ENCODE measurements around the gene STK32B. TPM values are rescaled to one million over a fixed set of nuclear protein-coding genes. Genes with fewer than 3 reads are reported as not detected.

The STK32B gene
- total and polyA plus RNA-seq, 8 donors = 0.61 to 5.5 (median 3.1) TPM

DNA sequence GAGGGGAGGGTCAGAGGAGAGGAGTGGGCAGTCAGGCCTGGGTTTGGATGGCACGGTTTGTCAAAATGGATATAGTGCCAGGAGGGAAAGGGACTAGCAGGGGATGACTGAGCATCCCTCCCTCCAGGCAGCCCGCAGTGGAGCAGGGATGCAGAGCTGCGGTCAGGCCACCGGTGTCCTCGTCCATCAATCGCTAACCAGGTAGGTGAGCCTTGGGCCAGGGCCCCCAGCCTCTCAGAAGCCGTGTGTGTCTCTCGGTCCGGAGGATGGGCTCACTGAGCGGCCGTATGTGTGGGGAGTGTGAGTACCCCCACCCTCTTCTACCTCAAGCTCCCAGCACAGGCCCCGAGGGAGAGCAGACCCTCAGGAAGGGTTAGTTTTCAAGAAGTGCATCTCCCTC lies 31.5 kb upstream of the STK32B start:
- WGBS, 5 donors = 80 to 90% (median 85%) methylated on average over 10 to 12 of the region's 12 CpGs
- H3K27me3 ChIP-seq = peaks cover 0 to 43% (median 22%) of the 10 kb centered on the region in 3 donors
- intact Hi-C loops (cut with DNase I; ENCODE audit: low total_unique reads) = no loop called here
- DNase-seq = no peak
- H3K4me3 ChIP-seq = no peak overlapping the region
- H3K36me3 ChIP-seq = no peaks in the 10 kb centered on the region
- TF ChIP-seq, protein P1, sequence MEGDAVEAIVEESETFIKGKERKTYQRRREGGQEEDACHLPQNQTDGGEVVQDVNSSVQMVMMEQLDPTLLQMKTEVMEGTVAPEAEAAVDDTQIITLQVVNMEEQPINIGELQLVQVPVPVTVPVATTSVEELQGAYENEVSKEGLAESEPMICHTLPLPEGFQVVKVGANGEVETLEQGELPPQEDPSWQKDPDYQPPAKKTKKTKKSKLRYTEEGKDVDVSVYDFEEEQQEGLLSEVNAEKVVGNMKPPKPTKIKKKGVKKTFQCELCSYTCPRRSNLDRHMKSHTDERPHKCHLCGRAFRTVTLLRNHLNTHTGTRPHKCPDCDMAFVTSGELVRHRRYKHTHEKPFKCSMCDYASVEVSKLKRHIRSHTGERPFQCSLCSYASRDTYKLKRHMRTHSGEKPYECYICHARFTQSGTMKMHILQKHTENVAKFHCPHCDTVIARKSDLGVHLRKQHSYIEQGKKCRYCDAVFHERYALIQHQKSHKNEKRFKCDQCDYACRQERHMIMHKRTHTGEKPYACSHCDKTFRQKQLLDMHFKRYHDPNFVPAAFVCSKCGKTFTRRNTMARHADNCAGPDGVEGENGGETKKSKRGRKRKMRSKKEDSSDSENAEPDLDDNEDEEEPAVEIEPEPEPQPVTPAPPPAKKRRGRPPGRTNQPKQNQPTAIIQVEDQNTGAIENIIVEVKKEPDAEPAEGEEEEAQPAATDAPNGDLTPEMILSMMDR (IDR thresholded peaks at IDR 0.05) = no peak
- TF ChIP-seq POLR2A (IDR thresholded peaks at IDR 0.05) = no peak
- TF ChIP-seq EP300 (IDR thresholded peaks at IDR 0.05) = no peak
- TF ChIP-seq POLR2AphosphoS5 (IDR thresholded peaks at IDR 0.05) = no peak
- peaks cover 0 to 8% (median 7%) of the 10 kb centered on the region in 4 donors for H3K4me1 ChIP-seq
- no peaks in the 10 kb centered on the region for H3K9me3 ChIP-seq
- H3K27ac ChIP-seq = no peak overlapping the region

DNA sequence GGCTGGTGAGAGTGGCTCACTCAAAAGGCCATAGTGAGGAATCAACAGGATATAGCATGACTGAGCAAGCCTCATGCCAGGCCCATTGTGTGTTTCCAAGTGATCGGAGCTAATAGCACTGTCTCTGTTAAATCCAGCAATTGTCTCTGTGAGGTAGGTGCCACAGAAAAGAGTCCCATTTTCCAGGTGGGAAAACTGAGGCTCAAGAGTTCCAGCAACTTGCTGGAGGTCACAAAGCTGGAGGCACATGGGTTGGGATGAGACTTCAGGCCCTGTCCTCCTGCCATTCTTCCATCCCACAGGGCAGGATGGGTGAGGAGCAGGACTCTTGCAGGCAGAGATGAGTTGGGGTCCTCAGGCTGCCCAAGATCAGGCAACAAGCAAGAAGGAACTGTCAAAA lies 30.9 kb upstream of the STK32B start:
- Histone ChIP-seq H3K27ac (no peak overlapping the region), H3K4me3 (no peak overlapping the region), H3K9me3 (no peaks in the 10 kb centered on the region), H3K27me3 (peaks cover 0 to 43% (median 22%) of the 10 kb centered on the region in 3 donors), H3K36me3 (no peaks in the 10 kb centered on the region), H3K4me1 (peaks cover 0 to 8% (median 7%) of the 10 kb centered on the region in 4 donors)
- 88 to 100% (median 90%) methylated on average over 1 of the region's 1 CpG for WGBS, 5 donors
- DNase-seq = no peak
- no peak for TF ChIP-seq POLR2AphosphoS5 (IDR thresholded peaks at IDR 0.05)
- TF ChIP-seq, protein P1 (IDR thresholded peaks at IDR 0.05) = no peak
- TF ChIP-seq EP300 (IDR thresholded peaks at IDR 0.05) = no peak
- intact Hi-C loops (cut with DNase I; ENCODE audit: low total_unique reads) = no loop called here

DNA sequence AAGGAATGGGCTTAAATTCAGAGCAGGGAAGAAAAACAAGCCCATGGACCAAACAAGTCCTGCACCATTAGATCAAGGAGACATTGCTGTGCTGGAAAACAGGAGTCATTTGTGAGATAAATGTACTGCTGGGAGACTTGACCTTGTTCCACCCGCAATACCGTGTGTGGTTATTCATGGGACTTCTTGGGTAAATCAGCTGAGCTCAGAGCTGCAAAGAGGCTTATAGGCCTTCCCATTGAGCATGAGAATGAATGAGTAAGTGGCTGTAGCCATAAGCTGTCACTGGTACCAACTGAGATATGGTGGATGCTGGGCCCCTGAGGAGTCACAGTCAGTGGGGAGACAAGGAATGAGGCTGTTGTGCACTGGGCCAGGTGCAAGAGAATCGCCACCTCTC lies 29.7 kb upstream of the STK32B start:
- TF ChIP-seq POLR2AphosphoS5 (IDR thresholded peaks at IDR 0.05) = no peak
- no peak for TF ChIP-seq EP300 (IDR thresholded peaks at IDR 0.05)
- DNase-seq = no peak
- H3K4me1 ChIP-seq = peaks cover 0 to 8% (median 7%) of the 10 kb centered on the region in 4 donors
- H3K4me3 ChIP-seq = no peak overlapping the region
- H3K36me3 ChIP-seq = no peaks in the 10 kb centered on the region
- no peaks in the 10 kb centered on the region for H3K9me3 ChIP-seq
- H3K27ac ChIP-seq = no peak overlapping the region
- peaks cover 0 to 32% (median 22%) of the 10 kb centered on the region in 3 donors for H3K27me3 ChIP-seq
- intact Hi-C loops (cut with DNase I; ENCODE audit: low total_unique reads) = no loop called here
- WGBS, 5 donors = 70 to 81% (median 76%) methylated on average over 3 of the region's 3 CpGs

DNA sequence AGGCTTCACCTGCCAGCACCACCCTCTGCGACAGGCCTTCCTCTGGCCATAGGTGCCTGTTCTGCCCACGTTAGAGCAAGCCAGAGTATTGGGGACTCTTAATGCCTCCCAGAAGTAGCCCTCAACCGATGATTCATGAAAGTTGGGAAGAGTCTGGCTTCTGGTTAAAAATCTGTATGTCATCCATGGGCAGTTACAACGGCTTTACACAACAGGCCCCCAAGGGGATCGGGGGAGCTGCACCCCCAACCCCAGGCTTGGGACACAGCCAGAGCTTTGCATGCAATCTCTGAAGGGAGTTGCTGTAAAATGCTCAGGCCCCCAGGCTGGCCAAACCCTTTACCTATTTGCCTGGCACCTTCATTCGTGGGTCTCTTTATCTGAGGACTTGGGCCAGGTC lies 26.6 kb upstream of the STK32B start:
- 66 to 78% (median 74%) methylated on average over 6 of the region's 6 CpGs for WGBS, 5 donors
- no peak for DNase-seq
- Histone ChIP-seq H3K4me3 (no peak overlapping the region), H3K4me1 (peaks cover 0 to under 1% (median 0%) of the 10 kb centered on the region in 4 donors), H3K27me3 (peaks cover 0 to 8% (median 5%) of the 10 kb centered on the region in 3 donors), H3K27ac (no peak overlapping the region), H3K9me3 (no peaks in the 10 kb centered on the region), H3K36me3 (no peaks in the 10 kb centered on the region)
- TF ChIP-seq, protein P1 (IDR thresholded peaks at IDR 0.05) = no peak
- no peak for TF ChIP-seq POLR2A (IDR thresholded peaks at IDR 0.05)
- no peak for TF ChIP-seq EP300 (IDR thresholded peaks at IDR 0.05)
- TF ChIP-seq POLR2AphosphoS5 (IDR thresholded peaks at IDR 0.05) = no peak
- intact Hi-C loops (cut with DNase I; ENCODE audit: low total_unique reads) = no loop called here

DNA sequence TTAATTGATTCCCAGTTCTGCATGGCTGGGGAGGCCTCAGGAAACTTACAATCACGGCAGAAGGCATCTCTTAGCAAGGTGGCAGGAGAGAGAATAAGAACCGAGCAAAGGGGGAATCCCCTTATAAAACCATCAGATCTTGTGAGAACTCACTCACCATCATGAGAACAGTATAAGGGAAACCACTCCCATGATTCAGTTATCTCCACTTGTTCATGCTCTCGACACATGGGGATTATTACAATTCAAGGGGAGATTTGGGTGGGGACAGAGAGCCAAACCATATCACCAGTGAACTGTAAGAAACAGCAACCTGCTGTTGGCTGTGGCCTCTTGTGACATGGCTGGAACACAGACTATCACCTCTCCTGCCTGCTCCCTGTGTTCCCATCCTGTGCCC lies 24.9 kb upstream of the STK32B start:
- intact Hi-C loops (cut with DNase I; ENCODE audit: low total_unique reads) = no loop called here
- H3K27ac ChIP-seq = no peak overlapping the region
- H3K4me3 ChIP-seq = no peak overlapping the region
- TF ChIP-seq EP300 (IDR thresholded peaks at IDR 0.05) = no peak
- no peak for TF ChIP-seq POLR2A (IDR thresholded peaks at IDR 0.05)
- TF ChIP-seq POLR2AphosphoS5 (IDR thresholded peaks at IDR 0.05) = no peak
- TF ChIP-seq, protein P1 (IDR thresholded peaks at IDR 0.05) = no peak
- H3K36me3 ChIP-seq = no peaks in the 10 kb centered on the region
- no peaks in the 10 kb centered on the region for H3K9me3 ChIP-seq
- no peak for DNase-seq
- no peaks in the 10 kb centered on the region for H3K27me3 ChIP-seq
- WGBS, 5 donors = 68 to 95% (median 83%) methylated on average over 3 of the region's 3 CpGs
- no peaks in the 10 kb centered on the region for H3K4me1 ChIP-seq

Data from stomach (tissue), 9 donors.